K562 (cell line): ENCODE data around the gene SLC48A1. TPM values are rescaled to one million over a fixed set of nuclear protein-coding genes. Genes with fewer than 3 reads are reported as not detected.

Experiments used
- BDP1 ChIP-seq: IDR thresholded peaks from 3 replicates; pipeline ENCODE4 v1.6.1; 2011; ENCODE audit not compliant: insufficient read length, insufficient read depth
- BHLHE40 ChIP-seq: IDR thresholded peaks from 2 replicates; pipeline ENCODE4 v1.6.1; 2011; ENCODE audit warnings: low read length, improper control_type of control experiment
- BMI1 ChIP-seq: fragments of 150-350 bp; IDR thresholded peaks from 2 replicates; pipeline ENCODE4 v1.6.1; 2014; ENCODE audit warnings: low read length
- CCNT2 ChIP-seq: IDR thresholded peaks from 2 replicates; pipeline ENCODE4 v1.6.1; 2011; ENCODE audit warnings: borderline replicate concordance, low read depth, mild to moderate bottlenecking, moderate library complexity, mixed read lengths, low read length; ENCODE audit not compliant: insufficient read length; ENCODE audit errors: extremely low read depth
- DIDO1 ChIP-seq: fragments of 450-650 bp; IDR thresholded peaks from 2 replicates; pipeline ENCODE4 v1.6.1; 2016; ENCODE audit warnings: low read depth, missing biosample characterization, missing genetic modification characterization
- GABPB2 ChIP-seq: fragments of 250-450 bp; sonication (Bioruptor Pico); conservative IDR thresholded peaks from 2 replicates; pipeline ENCODE4 v1.5.1; 2021; ENCODE audit warnings: mild to moderate bottlenecking
- JUN ChIP-seq, 2 experiments: sonication (generic) in 1 of 2; formaldehyde crosslinking in 1 of 2; IDR thresholded peaks; 2 replicates each; pipeline versions ENCODE4 v1.6.1 to v1.8.0; 2012 to 2022; ENCODE audit warnings: borderline replicate concordance in 2 of 2, mild to moderate bottlenecking in 2 of 2, improper control_type of control experiment in 1 of 2, low read depth in 1 of 2, low read length in 1 of 2, missing genetic modification reagents in 1 of 2
- KAT7 ChIP-seq: sonication (generic); formaldehyde crosslinking; IDR thresholded peaks from 2 replicates; pipeline ENCODE4 v1.8.0; 2022; ENCODE audit warnings: missing genetic modification reagents, mild to moderate bottlenecking, borderline replicate concordance
- L3MBTL2 ChIP-seq: fragments of 450-650 bp; IDR thresholded peaks from 2 replicates; pipeline ENCODE4 v1.6.1; 2016; ENCODE audit warnings: mild to moderate bottlenecking, moderate library complexity
- POLR2B ChIP-seq: fragments of 450-650 bp; IDR thresholded peaks from 2 replicates; pipeline ENCODE4 v1.6.1; 2018; ENCODE audit warnings: low read depth; ENCODE audit not compliant: partially characterized antibody
- RBBP5 ChIP-seq: fragments of 200-600 bp; sonication (generic); IDR thresholded peaks from 2 replicates; pipeline ENCODE4 v1.6.1; 2012; ENCODE audit warnings: borderline replicate concordance, mild to moderate bottlenecking, low read length, control low read depth, inconsistent platforms; ENCODE audit not compliant: insufficient read depth, poor library complexity, severe bottlenecking
- RUNX1 ChIP-seq: sonication (generic); IDR thresholded peaks from 2 replicates; pipeline ENCODE4 v1.6.1; 2016; ENCODE audit warnings: antibody characterized with exemption, low read depth
- SIX5 ChIP-seq, 2 experiments: IDR thresholded peaks; 2 replicates each; pipeline ENCODE4 v1.6.1; 2011; ENCODE audit warnings: low read length in 2 of 2, borderline replicate concordance in 1 of 2, low read depth in 1 of 2, mild to moderate bottlenecking in 1 of 2, moderate library complexity in 1 of 2; ENCODE audit not compliant: insufficient read depth in 1 of 2
- SMARCB1 ChIP-seq: IDR thresholded peaks from 2 replicates; pipeline ENCODE4 v1.6.1; 2011; ENCODE audit warnings: improper control_type of control experiment, low read depth; ENCODE audit not compliant: insufficient read length
- TCFL5 ChIP-seq: fragments of 250-450 bp; sonication (Bioruptor Pico); conservative IDR thresholded peaks from 2 replicates; pipeline ENCODE4 v1.6.1; 2021; ENCODE audit warnings: mild to moderate bottlenecking, moderate library complexity, matching md5 sums
- ZFP36 ChIP-seq: fragments of 150-350 bp; IDR thresholded peaks from 2 replicates; pipeline ENCODE4 v1.6.1; 2018; ENCODE audit warnings: low read length, low read depth; ENCODE audit not compliant: partially characterized antibody
- ZNF324 ChIP-seq: fragments of 250-450 bp; sonication (Bioruptor Pico); IDR thresholded peaks from 2 replicates; pipeline ENCODE4 v1.4.0; 2020; ENCODE audit warnings: mild to moderate bottlenecking
- ZSCAN32 ChIP-seq: fragments of 450-650 bp; formaldehyde crosslinking; IDR thresholded peaks from 2 replicates; pipeline ENCODE4 v1.4.0; 2020; ENCODE audit warnings: mild to moderate bottlenecking, moderate library complexity
- polyA plus RNA-seq, 8 experiments: library from polyadenylated mRNA; depleted of rRNA in 4 of 8; stranded (reverse) in 5 of 8; unstranded in 3 of 8; fragments of >200 nt; fragmentation: Nextera tagmentation in 2 of 8; fragmentation: Illumina TruSeq in 1 of 8; extraction: Ambion mirVana in 2 of 8; extraction: Trizol in 1 of 8; gene quantifications; 2 replicates each; pipeline versions ENCODE4 v1.2.1 to v1.2.3, GENCODE V29; 2011 to 2014; ENCODE audit warnings: inconsistent platforms in 1 of 8, missing spikeins in 1 of 8
- total RNA-seq, 7 experiments: library from RNA; depleted of rRNA in 6 of 7; stranded (reverse); fragments of >200 nt in 6 of 7; fragmentation: Illumina TruSeq in 2 of 7; extraction: Trizol in 2 of 7; gene quantifications; 2 replicates each; pipeline versions ENCODE4 v1.2.1 to v1.2.3, GENCODE V29; 2011 to 2021; ENCODE audit warnings: low replicate concordance in 1 of 7
- TF ChIP-seq, protein P1 (sequence below): fragments of 250-450 bp; sonication (Bioruptor Pico); IDR thresholded peaks from 2 replicates; pipeline ENCODE4 v1.4.0; 2020
- TF ChIP-seq, protein P2 (sequence below): sonication (generic); formaldehyde crosslinking; IDR thresholded peaks from 2 replicates; pipeline ENCODE4 v1.8.1; 2023; ENCODE audit warnings: mild to moderate bottlenecking, missing genetic modification reagents

Gene SLC48A1
- total and polyA plus RNA-seq, 9 of the 15 experiments (the other 6 are each of a cell fraction or from before 2014, with no cell fraction given): 10.7 to 37.5 (median 18.7) TPM

- TF ChIP-seq, protein P1, sequence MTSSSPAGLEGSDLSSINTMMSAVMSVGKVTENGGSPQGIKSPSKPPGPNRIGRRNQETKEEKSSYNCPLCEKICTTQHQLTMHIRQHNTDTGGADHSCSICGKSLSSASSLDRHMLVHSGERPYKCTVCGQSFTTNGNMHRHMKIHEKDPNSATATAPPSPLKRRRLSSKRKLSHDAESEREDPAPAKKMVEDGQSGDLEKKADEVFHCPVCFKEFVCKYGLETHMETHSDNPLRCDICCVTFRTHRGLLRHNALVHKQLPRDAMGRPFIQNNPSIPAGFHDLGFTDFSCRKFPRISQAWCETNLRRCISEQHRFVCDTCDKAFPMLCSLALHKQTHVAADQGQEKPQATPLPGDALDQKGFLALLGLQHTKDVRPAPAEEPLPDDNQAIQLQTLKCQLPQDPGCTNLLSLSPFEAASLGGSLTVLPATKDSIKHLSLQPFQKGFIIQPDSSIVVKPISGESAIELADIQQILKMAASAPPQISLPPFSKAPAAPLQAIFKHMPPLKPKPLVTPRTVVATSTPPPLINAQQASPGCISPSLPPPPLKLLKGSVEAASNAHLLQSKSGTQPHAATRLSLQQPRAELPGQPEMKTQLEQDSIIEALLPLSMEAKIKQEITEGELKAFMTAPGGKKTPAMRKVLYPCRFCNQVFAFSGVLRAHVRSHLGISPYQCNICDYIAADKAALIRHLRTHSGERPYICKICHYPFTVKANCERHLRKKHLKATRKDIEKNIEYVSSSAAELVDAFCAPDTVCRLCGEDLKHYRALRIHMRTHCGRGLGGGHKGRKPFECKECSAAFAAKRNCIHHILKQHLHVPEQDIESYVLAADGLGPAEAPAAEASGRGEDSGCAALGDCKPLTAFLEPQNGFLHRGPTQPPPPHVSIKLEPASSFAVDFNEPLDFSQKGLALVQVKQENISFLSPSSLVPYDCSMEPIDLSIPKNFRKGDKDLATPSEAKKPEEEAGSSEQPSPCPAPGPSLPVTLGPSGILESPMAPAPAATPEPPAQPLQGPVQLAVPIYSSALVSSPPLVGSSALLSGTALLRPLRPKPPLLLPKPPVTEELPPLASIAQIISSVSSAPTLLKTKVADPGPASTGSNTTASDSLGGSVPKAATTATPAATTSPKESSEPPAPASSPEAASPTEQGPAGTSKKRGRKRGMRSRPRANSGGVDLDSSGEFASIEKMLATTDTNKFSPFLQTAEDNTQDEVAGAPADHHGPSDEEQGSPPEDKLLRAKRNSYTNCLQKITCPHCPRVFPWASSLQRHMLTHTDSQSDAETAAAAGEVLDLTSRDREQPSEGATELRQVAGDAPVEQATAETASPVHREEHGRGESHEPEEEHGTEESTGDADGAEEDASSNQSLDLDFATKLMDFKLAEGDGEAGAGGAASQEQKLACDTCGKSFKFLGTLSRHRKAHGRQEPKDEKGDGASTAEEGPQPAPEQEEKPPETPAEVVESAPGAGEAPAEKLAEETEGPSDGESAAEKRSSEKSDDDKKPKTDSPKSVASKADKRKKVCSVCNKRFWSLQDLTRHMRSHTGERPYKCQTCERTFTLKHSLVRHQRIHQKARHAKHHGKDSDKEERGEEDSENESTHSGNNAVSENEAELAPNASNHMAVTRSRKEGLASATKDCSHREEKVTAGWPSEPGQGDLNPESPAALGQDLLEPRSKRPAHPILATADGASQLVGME: no peak
- TF ChIP-seq, protein P2, sequence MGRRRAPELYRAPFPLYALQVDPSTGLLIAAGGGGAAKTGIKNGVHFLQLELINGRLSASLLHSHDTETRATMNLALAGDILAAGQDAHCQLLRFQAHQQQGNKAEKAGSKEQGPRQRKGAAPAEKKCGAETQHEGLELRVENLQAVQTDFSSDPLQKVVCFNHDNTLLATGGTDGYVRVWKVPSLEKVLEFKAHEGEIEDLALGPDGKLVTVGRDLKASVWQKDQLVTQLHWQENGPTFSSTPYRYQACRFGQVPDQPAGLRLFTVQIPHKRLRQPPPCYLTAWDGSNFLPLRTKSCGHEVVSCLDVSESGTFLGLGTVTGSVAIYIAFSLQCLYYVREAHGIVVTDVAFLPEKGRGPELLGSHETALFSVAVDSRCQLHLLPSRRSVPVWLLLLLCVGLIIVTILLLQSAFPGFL (CRISPR knock-in tag): no peak
- no peak for TF ChIP-seq POLR2B
- TF ChIP-seq BHLHE40: no peak
- no peak for TF ChIP-seq GABPB2
- no peak for TF ChIP-seq BDP1
- no peak for TF ChIP-seq SIX5 (IDR thresholded peaks at IDR 0.05; ENCODE audit: borderline replicate concordance in 1 of 2, insufficient read depth in 1 of 2, low read depth in 1 of 2, low read length in 2 of 2)
- no peak for TF ChIP-seq BMI1
- TF ChIP-seq RBBP5: no peak
- TF ChIP-seq L3MBTL2: no peak
- no peak for TF ChIP-seq KAT7 (CRISPR knock-in tag)
- no peak for TF ChIP-seq ZNF324 (CRISPR knock-in tag)
- TF ChIP-seq SMARCB1: no peak
- no peak for TF ChIP-seq JUN (IDR thresholded peaks at IDR 0.05; ENCODE audit: borderline replicate concordance, low read depth, low read length)
- TF ChIP-seq JUN (CRISPR knock-in tag; IDR thresholded peaks at IDR 0.05; ENCODE audit: borderline replicate concordance): no peak
- TF ChIP-seq CCNT2: no peak
- no peak for TF ChIP-seq ZFP36
- no peak for TF ChIP-seq RUNX1
- no peak for TF ChIP-seq DIDO1 (tag)
- TF ChIP-seq TCFL5: no peak
- TF ChIP-seq ZSCAN32 (CRISPR knock-in tag): no peak
These were observed 7.0 kb downstream of the SLC48A1 start (continued) for GRCh38 chr12:47779943-47780504.
